GM23248 (cell line): Measurements from ENCODE around the gene PLEKHA1. TPM values are rescaled to one million over a fixed set of nuclear protein-coding genes. Genes with fewer than 3 reads are reported as not detected.

Experiments
- DNase-seq: peaks from one replicate; pipeline ENCODE4 v3.0.0-alpha.2; 2015
- H2AFZ ChIP-seq: fragments of 200-600 bp; sonication (generic); 2 replicates; pipeline ENCODE4 v1.6.1; 2016; ENCODE audit warnings: antibody characterized with exemption
- H3F3A ChIP-seq: fragments of 200-600 bp; sonication (generic); 2 replicates; pipeline ENCODE4 v1.6.1; 2016; ENCODE audit warnings: mild to moderate bottlenecking, antibody characterized with exemption, mixed run types; ENCODE audit not compliant: insufficient read depth
- H3K27ac ChIP-seq: fragments of 200-600 bp; sonication (generic); 2 replicates; pipeline ENCODE4 v1.5.1; 2016; ENCODE audit warnings: mild to moderate bottlenecking
- H3K27me3 ChIP-seq: fragments of 200-600 bp; sonication (generic); replicated peaks from 2 replicates; pipeline ENCODE4 v1.6.1; 2016; ENCODE audit warnings: mild to moderate bottlenecking; ENCODE audit not compliant: insufficient read depth
- H3K36me3 ChIP-seq: fragments of 200-600 bp; sonication (generic); 2 replicates; pipeline ENCODE4 v1.6.1; 2016; ENCODE audit warnings: low read depth, mild to moderate bottlenecking
- H3K4me1 ChIP-seq: fragments of 200-600 bp; sonication (generic); 2 replicates; pipeline ENCODE4 v1.6.1; 2016; ENCODE audit warnings: mild to moderate bottlenecking; ENCODE audit not compliant: insufficient read depth
- H3K4me2 ChIP-seq: fragments of 200-600 bp; sonication (generic); one replicate; pipeline ENCODE4 v1.6.1; 2016; ENCODE audit warnings: mild to moderate bottlenecking; ENCODE audit not compliant: unreplicated experiment
- H3K4me3 ChIP-seq: fragments of 200-600 bp; sonication (generic); 2 replicates; pipeline ENCODE4 v1.5.1; 2016; ENCODE audit warnings: mild to moderate bottlenecking
- H3K79me2 ChIP-seq: fragments of 200-600 bp; sonication (generic); 2 replicates; pipeline ENCODE4 v1.6.1; 2016; ENCODE audit warnings: mild to moderate bottlenecking; ENCODE audit not compliant: insufficient read depth
- H3K9ac ChIP-seq: fragments of 200-600 bp; sonication (generic); 2 replicates; pipeline ENCODE4 v1.6.1; 2016; ENCODE audit warnings: mild to moderate bottlenecking
- H3K9me2 ChIP-seq: fragments of 200-600 bp; sonication (generic); 2 replicates; pipeline ENCODE4 v1.6.1; 2016; ENCODE audit warnings: mixed run types, mild to moderate bottlenecking, moderate library complexity; ENCODE audit not compliant: insufficient read depth
- H3K9me3 ChIP-seq: fragments of 200-600 bp; sonication (generic); one replicate; pipeline ENCODE4 v1.6.1; 2017; ENCODE audit warnings: low read depth
- H4K20me1 ChIP-seq: fragments of 200-600 bp; sonication (generic); 2 replicates; pipeline ENCODE4 v1.6.0; 2016; ENCODE audit not compliant: insufficient read depth
- EZH2 ChIP-seq: fragments of 200-600 bp; sonication (generic); IDR thresholded peaks from 2 replicates; pipeline ENCODE4 v1.6.1; 2018; ENCODE audit warnings: antibody characterized with exemption, mild to moderate bottlenecking; ENCODE audit not compliant: insufficient read depth, poor library complexity, severe bottlenecking
- EZH2phosphoT487 ChIP-seq: fragments of 200-600 bp; sonication (generic); IDR thresholded peaks from 2 replicates; pipeline ENCODE4 v1.6.1; 2018; ENCODE audit warnings: antibody characterized with exemption, moderate library complexity, mild to moderate bottlenecking, low read depth; ENCODE audit not compliant: insufficient read depth
- WGBS, 2 experiments: methylation state at CpG; one replicate each; pipeline ENCODE4 v1.1.6; 2015 to 2017; ENCODE audit warnings: low lambda C conversion rate in 2 of 2, low coverage in 1 of 2; ENCODE audit errors: missing lambda C conversion rate in 2 of 2; 5-methylcytosine and 5-hydroxymethylcytosine counted together
- in situ Hi-C: fragments of 300-500 bp; cut with MboI; formaldehyde crosslinking; loops from 2 replicates; pipeline ENCODE4 v1.15.0; 2020
- polyA plus RNA-seq: library from polyadenylated mRNA; unstranded; fragments of >200 nt; fragmentation: Nextera tagmentation; extraction: Ambion mirVana; gene quantifications from 2 replicates; pipeline ENCODE4 v1.2.1, GENCODE V29; 2016
- total RNA-seq: library from RNA; depleted of rRNA; stranded (reverse); fragments of >200 nt; shearing (Covaris generic); gene quantifications from 2 replicates; pipeline ENCODE4 v1.2.3, GENCODE V29; 2014

Gene PLEKHA1
- total and polyA plus RNA-seq, 2 experiments from 2014 or later: 28.7 to 41.0 TPM

- H4K20me1 ChIP-seq: peaks cover 12% of the 10 kb centered on the region; the same call in 1 of the 2 replicates
- H3K36me3 ChIP-seq: no peaks in the 10 kb centered on the region
Observed at GRCh38 chr10:122379537-122379936, 5.0 kb downstream of the PLEKHA1 start.

GRCh38 chr10:122380703-122381102 lies 6.2 kb downstream of the PLEKHA1 start:
- DNase-seq: no peak
- peaks cover 100% of the 10 kb centered on the region for H3K79me2 ChIP-seq
- H3K4me1 ChIP-seq: peaks cover 11% of the 10 kb centered on the region
- H3K27ac ChIP-seq: no peak overlapping the region
- no peaks in the 10 kb centered on the region for H3F3A ChIP-seq
- no peak overlapping the region for H3K4me2 ChIP-seq
- no peak overlapping the region for H3K9ac ChIP-seq
- H2AFZ ChIP-seq: no peak overlapping the region
- in situ Hi-C loops: no loop called here
- no peaks in the 10 kb centered on the region for H3K27me3 ChIP-seq
- no peak overlapping the region for H3K4me3 ChIP-seq
- H3K36me3 ChIP-seq: no peaks in the 10 kb centered on the region
- WGBS, 2 experiments: 84 to 91% methylated on average over 4 of the region's 4 CpGs
- TF ChIP-seq EZH2phosphoT487 (no peak), EZH2 (no peak)
- peaks cover 12% of the 10 kb centered on the region; the same call in 1 of the 2 replicates for H4K20me1 ChIP-seq
- no peaks in the 10 kb centered on the region for H3K9me3 ChIP-seq
- no peaks in the 10 kb centered on the region for H3K9me2 ChIP-seq

More at GRCh38 chr10:122379537-122379936, 5.0 kb downstream of the PLEKHA1 start:
- in situ Hi-C loops: no loop called here
- Histone ChIP-seq H3K4me2 (no peak overlapping the region), H3K9me3 (no peaks in the 10 kb centered on the region), H2AFZ (no peak overlapping the region), H3K4me1 (peaks cover 11% of the 10 kb centered on the region), H3K9ac (no peak overlapping the region), H3K4me3 (no peak overlapping the region), H3K79me2 (peaks cover 93% of the 10 kb centered on the region), H3F3A (no peaks in the 10 kb centered on the region), H3K9me2 (no peaks in the 10 kb centered on the region), H3K27me3 (no peaks in the 10 kb centered on the region), H3K27ac (no peak overlapping the region)
- TF ChIP-seq EZH2phosphoT487 (no peak), EZH2 (no peak)
- 77 to 84% methylated on average over 2 of the region's 2 CpGs for WGBS, 2 experiments
- DNase-seq: no peak

- WGBS, 2 experiments: 88 to 94% methylated on average over 2 of the region's 2 CpGs
Observed at GRCh38 chr10:122381680-122382079, 7.2 kb downstream of the PLEKHA1 start.

GRCh38 chr10:122386514-122386913 lies 12.0 kb downstream of the PLEKHA1 start:
- no peaks in the 10 kb centered on the region for H3F3A ChIP-seq
- H3K36me3 ChIP-seq: no peaks in the 10 kb centered on the region
- DNase-seq: no peak
- H3K9me3 ChIP-seq: no peaks in the 10 kb centered on the region
- H3K27me3 ChIP-seq: no peaks in the 10 kb centered on the region
- WGBS, 2 experiments: 22 to 25% methylated on average over 2 of the region's 2 CpGs
- peaks cover 6% of the 10 kb centered on the region; the same call in 1 of the 2 replicates for H4K20me1 ChIP-seq
- no peak overlapping the region for H2AFZ ChIP-seq
- TF ChIP-seq EZH2 (no peak), EZH2phosphoT487 (no peak)
- H3K4me1 ChIP-seq: peaks cover 4% of the 10 kb centered on the region; the same call in 1 of the 2 replicates
- H3K27ac ChIP-seq: no peak overlapping the region
- H3K9me2 ChIP-seq: no peaks in the 10 kb centered on the region
- no peak overlapping the region for H3K4me3 ChIP-seq
- peaks cover 98% of the 10 kb centered on the region for H3K79me2 ChIP-seq
- in situ Hi-C loops: no loop called here
- H3K9ac ChIP-seq: no peak overlapping the region
- no peak overlapping the region for H3K4me2 ChIP-seq

More at GRCh38 chr10:122381680-122382079, 7.2 kb downstream of the PLEKHA1 start:
- Histone ChIP-seq H2AFZ (no peak overlapping the region), H3K9me2 (no peaks in the 10 kb centered on the region), H3K4me1 (peaks cover 7% of the 10 kb centered on the region), H3K4me2 (no peak overlapping the region), H3K9ac (no peak overlapping the region), H3K36me3 (no peaks in the 10 kb centered on the region), H3K27ac (no peak overlapping the region), H3K4me3 (no peak overlapping the region), H3F3A (no peaks in the 10 kb centered on the region), H3K9me3 (no peaks in the 10 kb centered on the region), H3K79me2 (peaks cover 100% of the 10 kb centered on the region), H3K27me3 (no peaks in the 10 kb centered on the region), H4K20me1 (peaks cover 12% of the 10 kb centered on the region; the same call in 1 of the 2 replicates)
- in situ Hi-C loops: no loop called here
- no peak for TF ChIP-seq EZH2
- TF ChIP-seq EZH2phosphoT487: no peak
- no peak for DNase-seq
